ENCODE data around the gene PLD3.

GRCh38 chr19:40381321-40381720 lies 32.8 kb downstream of the PLD3 start:
- TF ChIP-seq CTCF (IDR thresholded peaks at IDR 0.05) (no peak), POLR2A (IDR thresholded peaks at IDR 0.05) (no peak)
